ENCODE results near the gene CAPN12.

The CAPN12 gene

DNA sequence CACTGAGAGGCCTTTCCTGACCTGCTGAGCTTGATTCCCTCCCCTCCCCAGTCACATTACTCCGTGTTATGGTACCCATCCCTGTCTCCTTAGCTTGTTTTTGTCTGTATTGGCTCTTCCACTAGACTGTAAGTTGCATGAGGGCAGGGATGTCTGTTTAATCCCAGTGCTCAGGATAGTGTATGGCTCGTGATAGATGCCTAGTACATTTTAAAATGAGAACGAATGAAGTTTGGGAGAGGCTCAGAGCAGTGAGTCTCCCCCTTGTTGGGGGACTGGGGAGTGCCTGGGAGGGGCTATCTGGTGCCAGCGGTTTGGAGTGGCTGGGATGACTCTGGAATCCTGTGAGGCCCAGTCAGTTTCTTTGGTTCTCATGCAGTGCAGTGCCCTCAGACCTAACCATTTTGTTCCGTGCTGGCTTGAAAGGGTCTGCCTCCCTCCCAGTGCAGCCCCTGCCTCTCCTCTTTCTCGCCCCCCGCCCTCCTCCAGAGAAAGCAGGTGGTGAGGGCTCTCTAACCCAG is 61.3 kb downstream of the CAPN12 start:
- H3K4me1 Mint-ChIP-seq (ENCODE audit: low read depth in 2 of 2), result peaks cover 84 to 85% of the 10 kb centered on the region in 2 donors
- no peak for DNase-seq

GRCh38 chr19:38682195-38682867 is 61.9 kb downstream of the CAPN12 start:
- peak overlapping the region; percentile 65 to 83 for H3K4me3 Mint-ChIP-seq
- no peaks in the 10 kb centered on the region for H3K27me3 Mint-ChIP-seq
- DNase-seq (no peak), ATAC-seq (replicated peaks) (no peak)
- H3K4me1 Mint-ChIP-seq (ENCODE audit: low read depth in 2 of 2), result peaks cover 85 to 88% of the 10 kb centered on the region in 2 donors
- H3K9me3 Mint-ChIP-seq, result no peaks in the 10 kb centered on the region
- H3K36me3 Mint-ChIP-seq (ENCODE audit: insufficient read depth), result peaks cover 66% of the 10 kb centered on the region
- H3K27ac Mint-ChIP-seq, result peak overlapping the region; percentile 93 to 98

More for the DNA sequence above, 61.3 kb downstream of the CAPN12 start:
- no peak for ATAC-seq (replicated peaks)
- Mint-ChIP-seq H3K27ac (peak overlapping the region; percentile 93 to 98), H3K9me3 (no peaks in the 10 kb centered on the region), H3K36me3 (ENCODE audit: insufficient read depth) (peaks cover 60% of the 10 kb centered on the region), H3K27me3 (no peaks in the 10 kb centered on the region), H3K4me3 (peak overlapping the region; percentile 65 to 83)

Measured in effector memory CD8-positive, alpha-beta T cell (primary cell).